ENCODE data around the gene RFX6.

Gene RFX6

GRCh38 chr6:116877743-116878142 is 701 bp downstream of the RFX6 start:
- DNase-seq (ENCODE audit: low read depth in 1 of 2, low spot score in 1 of 2): no peak

GRCh38 chr6:116881236-116881635 is 4.2 kb downstream of the RFX6 start:
- no peak overlapping the region for H3K27ac ChIP-seq (replicated peaks)
- peaks cover 20% of the 10 kb centered on the region for H3K27me3 ChIP-seq (ENCODE audit: insufficient read depth, poor library complexity, severe bottlenecking)
- TF ChIP-seq GABPA (IDR thresholded peaks at IDR 0.05; ENCODE audit: low read depth): no peak
- TF ChIP-seq REST (IDR thresholded peaks at IDR 0.05; ENCODE audit: insufficient replicate concordance, low read depth): no peak
- no peak for TF ChIP-seq SPI1 (IDR thresholded peaks at IDR 0.05; ENCODE audit: borderline replicate concordance, low read depth)
- TF ChIP-seq CTCF (IDR thresholded peaks at IDR 0.05; ENCODE audit: insufficient read depth, low read length): no peak
- no peak for TF ChIP-seq POLR2AphosphoS5 (IDR thresholded peaks at IDR 0.05; ENCODE audit: low read depth)
- H3K4me3 ChIP-seq (replicated peaks; ENCODE audit: insufficient read depth, low read length): no peak overlapping the region
- DNase-seq (ENCODE audit: low read depth in 1 of 2, low spot score in 1 of 2): no peak

More at GRCh38 chr6:116877743-116878142, 701 bp downstream of the RFX6 start:
- TF ChIP-seq POLR2AphosphoS5 (IDR thresholded peaks at IDR 0.05; ENCODE audit: low read depth) (no peak), CTCF (IDR thresholded peaks at IDR 0.05; ENCODE audit: insufficient read depth, low read length) (no peak), GABPA (IDR thresholded peaks at IDR 0.05; ENCODE audit: low read depth) (no peak), REST (IDR thresholded peaks at IDR 0.05; ENCODE audit: insufficient replicate concordance, low read depth) (no peak), SPI1 (IDR thresholded peaks at IDR 0.05; ENCODE audit: borderline replicate concordance, low read depth) (no peak)
- Histone ChIP-seq H3K4me3 (replicated peaks; ENCODE audit: insufficient read depth, low read length) (no peak overlapping the region), H3K27ac (replicated peaks) (no peak overlapping the region), H3K27me3 (ENCODE audit: insufficient read depth, poor library complexity, severe bottlenecking) (peaks cover 27% of the 10 kb centered on the region)

- Histone ChIP-seq H3K4me3 (replicated peaks; ENCODE audit: insufficient read depth, low read length) (no peak overlapping the region), H3K27ac (replicated peaks) (no peak overlapping the region), H3K27me3 (ENCODE audit: insufficient read depth, poor library complexity, severe bottlenecking) (peaks cover 7% of the 10 kb centered on the region)
- no peak for DNase-seq (ENCODE audit: low read depth in 1 of 2, low spot score in 1 of 2)
- TF ChIP-seq REST (IDR thresholded peaks at IDR 0.05; ENCODE audit: insufficient replicate concordance, low read depth) (no peak), GABPA (IDR thresholded peaks at IDR 0.05; ENCODE audit: low read depth) (no peak), SPI1 (IDR thresholded peaks at IDR 0.05; ENCODE audit: borderline replicate concordance, low read depth) (no peak)
These were observed 6.0 kb downstream of the RFX6 start for GRCh38 chr6:116883005-116883404.
